ENCODE data around the gene TMPRSS4.

- TF ChIP-seq CTCF (IDR thresholded peaks at IDR 0.05) (no peak), EZH2 (IDR thresholded peaks at IDR 0.05; ENCODE audit: borderline replicate concordance, insufficient read depth, low read depth, low read length, poor library complexity, severe bottlenecking) (no peak)
These were observed 77.1 kb downstream of the TMPRSS4 start for GRCh38 chr11:118153976-118154375.

Measured in B cell (primary cell).